ENCODE results near the gene IL1RAPL2.

DNA sequence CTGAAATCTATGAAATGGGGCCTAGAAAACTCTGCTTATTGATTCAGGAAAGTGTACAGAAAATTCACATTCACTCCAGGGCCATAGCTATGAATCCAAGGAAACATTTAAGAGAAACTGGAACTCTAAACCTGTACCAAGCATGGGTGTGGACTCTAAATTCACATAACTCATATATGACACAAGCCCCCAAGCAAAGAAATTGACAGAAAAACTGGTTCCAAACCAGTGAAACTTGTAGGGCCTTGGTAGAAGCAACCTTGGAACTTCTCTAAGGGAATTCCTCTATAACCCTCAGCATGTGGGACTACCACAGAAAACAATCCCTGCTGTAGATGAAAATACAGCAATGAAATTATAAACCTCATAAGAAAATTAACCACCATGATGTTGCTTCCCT, 1149.7 kb downstream of the IL1RAPL2 start:
- TF ChIP-seq, protein P1, sequence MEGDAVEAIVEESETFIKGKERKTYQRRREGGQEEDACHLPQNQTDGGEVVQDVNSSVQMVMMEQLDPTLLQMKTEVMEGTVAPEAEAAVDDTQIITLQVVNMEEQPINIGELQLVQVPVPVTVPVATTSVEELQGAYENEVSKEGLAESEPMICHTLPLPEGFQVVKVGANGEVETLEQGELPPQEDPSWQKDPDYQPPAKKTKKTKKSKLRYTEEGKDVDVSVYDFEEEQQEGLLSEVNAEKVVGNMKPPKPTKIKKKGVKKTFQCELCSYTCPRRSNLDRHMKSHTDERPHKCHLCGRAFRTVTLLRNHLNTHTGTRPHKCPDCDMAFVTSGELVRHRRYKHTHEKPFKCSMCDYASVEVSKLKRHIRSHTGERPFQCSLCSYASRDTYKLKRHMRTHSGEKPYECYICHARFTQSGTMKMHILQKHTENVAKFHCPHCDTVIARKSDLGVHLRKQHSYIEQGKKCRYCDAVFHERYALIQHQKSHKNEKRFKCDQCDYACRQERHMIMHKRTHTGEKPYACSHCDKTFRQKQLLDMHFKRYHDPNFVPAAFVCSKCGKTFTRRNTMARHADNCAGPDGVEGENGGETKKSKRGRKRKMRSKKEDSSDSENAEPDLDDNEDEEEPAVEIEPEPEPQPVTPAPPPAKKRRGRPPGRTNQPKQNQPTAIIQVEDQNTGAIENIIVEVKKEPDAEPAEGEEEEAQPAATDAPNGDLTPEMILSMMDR (IDR thresholded peaks at IDR 0.05; ENCODE audit: low read depth, low read length), result no peak
- no peak for TF ChIP-seq EZH2phosphoT487 (IDR thresholded peaks at IDR 0.05; ENCODE audit: low read depth)

Data from OCI-LY3 (cell line).